GM20431 (cell line): ENCODE results near the gene DOCK3.

Experiments used
- in situ Hi-C: fragments of 300-500 bp; cut with MseI, MboI; formaldehyde crosslinking; loops from one replicate; pipeline ENCODE4 v1.15.0; 2020; ENCODE audit warnings: low sequenced_read_pairs; ENCODE audit not compliant: unreplicated experiment

The DOCK3 gene

GRCh38 chr3:51373658-51374421 lies 699.1 kb downstream of the DOCK3 start:
- in situ Hi-C loops, result loop anchor here (10.0 to 25.0 kb wide), 2 partner anchors 412 to 759 kb away; partner anchors contain the start of genes CISH and MAPKAPK3

GRCh38 chr3:51374456-51374855 lies 699.7 kb downstream of the DOCK3 start:
- in situ Hi-C loops, result loop anchor here (10.0 to 25.0 kb wide), 2 partner anchors 412 to 760 kb away; partner anchors contain the start of genes CISH and MAPKAPK3

GRCh38 chr3:51375136-51375535 lies 700.4 kb downstream of the DOCK3 start:
- in situ Hi-C loops, result loop anchor here (10.0 kb wide), 1 partner anchor 760 kb away; the partner anchor contains the start of genes CISH and MAPKAPK3

GRCh38 chr3:51375571-51375970 lies 700.8 kb downstream of the DOCK3 start:
- in situ Hi-C loops, result loop anchor here (10.0 kb wide), 1 partner anchor 761 kb away; the partner anchor contains the start of genes CISH and MAPKAPK3

- in situ Hi-C loops, result loop anchor here (10.0 kb wide), 1 partner anchor 763 kb away; the partner anchor contains the start of genes CISH and MAPKAPK3
Observed at GRCh38 chr3:51378065-51378464, 703.3 kb downstream of the DOCK3 start.

- in situ Hi-C loops, result loop anchor here (10.0 kb wide), 1 partner anchor 764 kb away; the partner anchor contains the start of genes CISH and MAPKAPK3
Observed at GRCh38 chr3:51378726-51379125, 704.0 kb downstream of the DOCK3 start.

- in situ Hi-C loops, result loop anchor here (10.0 kb wide), 1 partner anchor 764 kb away; the partner anchor contains the start of genes CISH and MAPKAPK3
Observed at GRCh38 chr3:51379301-51379700, 704.6 kb downstream of the DOCK3 start.

GRCh38 chr3:51379746-51380455 lies 705.2 kb downstream of the DOCK3 start:
- in situ Hi-C loops, result loop anchor here (10.0 kb wide), 1 partner anchor 765 kb away; the partner anchor contains the start of genes CISH and MAPKAPK3

GRCh38 chr3:51380601-51381332 lies 706.0 kb downstream of the DOCK3 start:
- in situ Hi-C loops, result no loop called here

- in situ Hi-C loops, result no loop called here
Observed at GRCh38 chr3:51381333-51381705, 706.6 kb downstream of the DOCK3 start.

GRCh38 chr3:51382076-51382745 lies 707.5 kb downstream of the DOCK3 start:
- in situ Hi-C loops, result no loop called here

GRCh38 chr3:51382947-51383578 lies 708.3 kb downstream of the DOCK3 start:
- in situ Hi-C loops, result no loop called here

- in situ Hi-C loops, result no loop called here
Observed at GRCh38 chr3:51384055-51384725, 709.5 kb downstream of the DOCK3 start.

- in situ Hi-C loops, result no loop called here
Observed at GRCh38 chr3:51384726-51385473, 710.2 kb downstream of the DOCK3 start, which contains the start of gene MANF. MANF (plus strand) TSS chr3:51385291; CDS start chr3:51385343, 52 bp downstream.

GRCh38 chr3:51385621-51386091 lies 710.9 kb downstream of the DOCK3 start:
- in situ Hi-C loops, result no loop called here

- in situ Hi-C loops, result no loop called here
Observed at GRCh38 chr3:51386159-51386851, 711.6 kb downstream of the DOCK3 start.

GRCh38 chr3:51386852-51387229 lies 712.1 kb downstream of the DOCK3 start:
- in situ Hi-C loops, result no loop called here
